ENCODE measurements around the gene ABCC12. TPM values are rescaled to one million over a fixed set of nuclear protein-coding genes. Genes with fewer than 3 reads are reported as not detected.
A peak's percentile ranks its signal among the peaks of the same experiment; 100 is the strongest.

ABCC12 gene
- 0.17 TPM in 2 replicates for total RNA-seq (2013; cell fraction: nucleolus; rRNA removed)
- total RNA-seq (2014; rRNA removed) (not detected in 2 replicates), total RNA-seq (2014; rRNA removed; fragmentation: Illumina TruSeq; extraction: Trizol) (not detected in 2 replicates), total RNA-seq (2021) (not detected in 2 replicates), polyA plus RNA-seq (2011; rRNA removed) (0.03 TPM in 1 of 2 replicates, not detected in the other), polyA plus RNA-seq (2014; fragmentation: Illumina TruSeq; extraction: Trizol) (0.03 TPM in 1 of 2 replicates, not detected in the other), polyA plus RNA-seq (2014; fragmentation: Nextera tagmentation; extraction: Ambion mirVana) (under 1 TPM in 1 of 2 experiments, not detected in 1; 0.02 TPM), polyA plus RNA-seq (2014; rRNA removed) (not detected in 2 replicates), polyA plus RNA-seq (2016; fragmentation: Nextera tagmentation; extraction: Ambion mirVana) (under 1 TPM in 1 of 2 experiments, not detected in 1; 0.03 TPM), polyA minus RNA-seq (2011; rRNA and poly(A)+ RNA removed) (0.07 and 0.36 TPM in 2 replicates), Bru-seq, nascent RNA (percentile 10 among the genes with signal in this experiment), BruChase-seq, experiment 1, labeled RNA remaining after a 6-hour chase (percentile 7 among the genes with signal in this experiment), BruChase-seq, experiment 2, labeled RNA remaining after a 2-hour chase (percentile 10 among the genes with signal in this experiment)
- polyA plus RNA-seq (2011; ENCODE audit: low read depth): not detected
- polyA plus RNA-seq (2011; cell fraction: cytosol; rRNA removed): 0.01 and 0.03 TPM in 2 replicates
- 0.15 and 0.37 TPM in 2 replicates for polyA plus RNA-seq (2011; cell fraction: nucleus; rRNA removed)
- polyA plus RNA-seq (2012): 0.06 TPM in 1 of 2 replicates, not detected in the other
- not detected in 2 replicates for polyA minus RNA-seq (2011; cell fraction: cytosol; rRNA and poly(A)+ RNA removed)
- 0.12 TPM in 1 of 2 replicates, not detected in the other for polyA minus RNA-seq (2011; cell fraction: nucleus; rRNA and poly(A)+ RNA removed)
- long read RNA-seq, experiment 1: 0 reads
- long read RNA-seq, experiment 2: 0 reads

DNA sequence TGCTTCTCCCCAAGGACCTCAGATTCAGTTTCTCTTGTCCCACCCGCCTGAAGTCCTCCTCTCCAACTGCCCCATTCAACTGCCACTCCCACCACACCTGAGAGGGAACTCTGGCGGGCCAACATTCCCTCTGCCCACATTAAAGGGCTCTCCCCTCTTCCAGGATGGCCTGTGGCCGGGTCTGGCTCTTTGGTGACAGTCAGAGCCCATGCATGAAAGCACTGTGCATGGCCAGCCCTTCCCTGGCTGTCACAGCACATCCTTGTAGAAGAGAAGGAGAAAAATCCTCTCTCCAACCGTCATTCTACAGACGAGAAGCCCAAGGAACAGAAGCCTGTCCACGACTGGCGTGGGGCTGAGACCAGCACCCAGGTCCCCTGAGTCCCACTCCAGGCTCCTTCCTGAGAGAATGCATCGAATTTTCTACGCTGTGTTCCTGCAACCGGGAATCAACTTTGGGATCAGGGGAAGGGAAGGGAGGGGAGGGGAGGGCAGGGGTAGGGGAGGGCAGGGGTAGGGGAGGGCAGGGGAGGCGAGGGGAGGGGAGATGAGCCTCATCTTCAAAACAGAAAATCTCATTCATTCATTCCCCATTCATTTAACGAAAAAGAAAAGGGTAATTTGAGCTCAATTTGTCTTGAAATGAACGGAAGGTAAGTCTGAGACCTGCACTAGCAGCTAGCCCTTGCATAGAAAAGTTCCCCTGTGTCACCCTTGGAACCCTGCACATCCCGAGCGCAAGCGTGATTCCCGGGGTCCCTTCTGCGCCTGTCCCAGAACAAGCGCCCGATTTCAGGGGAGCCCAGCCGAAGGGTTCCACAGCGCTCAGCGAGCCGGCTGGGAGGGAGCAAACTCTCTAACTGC lies at the start of gene ABCC12:
Gene ABCC12, minus strand, starts transcription at position 68 of the 864 bp plus-strand sequence. CDS start 9,569 bp downstream, outside the sequence.
- DNase-seq (ENCODE audit: low read depth, low spot score) (no peak), ATAC-seq (no peak), FAIRE-seq (no peak)
- in situ Hi-C loops (cut with MboI): no loop called here
- no TSS peak for BruUV-seq (replicated peaks)
- Histone ChIP-seq H3K36me3 (ENCODE audit: control insufficient read depth in 2 of 2, insufficient read depth in 2 of 2, low read length in 1 of 2) (no peaks in the 10 kb centered on the region), H3K9ac (ENCODE audit: control insufficient read depth, insufficient read depth, low read length) (no peak within 1 kb of the TSS), H3K27ac (ENCODE audit: control insufficient read depth, insufficient read depth) (no peak within 1 kb of the TSS), H3K4me2 (ENCODE audit: control insufficient read depth, insufficient read depth) (no peak within 1 kb of the TSS), H3K79me2 (ENCODE audit: control insufficient read depth, insufficient read depth, low read length) (no peaks in the 10 kb centered on the region), H3K9me3 (replicated peaks; ENCODE audit: control insufficient read depth, insufficient read depth, low read length) (no peaks in the 10 kb centered on the region), H4K20me1 (ENCODE audit: control insufficient read depth, insufficient read depth) (no peaks in the 10 kb centered on the region), H3K27me3 (replicated peaks in 1 of 2; ENCODE audit: control insufficient read depth in 2 of 2, insufficient read depth in 2 of 2, low read length in 1 of 2) (no peaks in the 10 kb centered on the region; a peak in 1 of 4 replicates), H3K4me1 (ENCODE audit: control insufficient read depth, insufficient read depth, low read length) (peaks cover 4% of the 10 kb centered on the region; the same call in 1 of the 2 replicates), H3K4me3 (no peak within 1 kb of the TSS), H2AFZ (ENCODE audit: control insufficient read depth, low read depth, low read length) (no peak within 1 kb of the TSS)
- ChIA-PET RAD21 (ENCODE audit: unreplicated experiment) (interaction anchor here (0.6 to 2.5 kb wide), 7 partner anchors 9 to 1013 kb away, joined by 3 to 20 read pairs (median 3); partner anchors contain the start of gene NETO2), CTCF (interaction anchor here (0.6 to 4.9 kb wide), 17 partner anchors 10 to 1153 kb away, joined by 3 to 26 read pairs (median 4); partner anchors contain the start of gene NETO2), SMC1A (ENCODE audit: uncharacterized antibody, unreplicated experiment) (interaction anchor here (0.6 to 1.5 kb wide), 7 partner anchors 33 to 1118 kb away, joined by 3 to 6 read pairs (median 3); no protein-coding TSS in a partner anchor), POLR2A (no interaction called here)
- 38% methylated on average over 21 of the region's 24 CpGs for WGBS (ENCODE audit: insufficient coverage, insufficient replicate concordance, low lambda C conversion rate, missing lambda C conversion rate)
- TF ChIP-seq SMAD1 (IDR thresholded peaks at IDR 0.05; ENCODE audit: low read depth, partially characterized antibody) (no peak), ASH2L (IDR thresholded peaks at IDR 0.05; ENCODE audit: borderline replicate concordance, low read depth) (no peak), SREBF1 (IDR thresholded peaks at IDR 0.05; ENCODE audit: low read length) (no peak), PAX5 (IDR thresholded peaks at IDR 0.05; ENCODE audit: borderline replicate concordance, low read depth, low read length) (no peak), MXI1 (IDR thresholded peaks at IDR 0.05; ENCODE audit: low read depth, low read length) (no peak), SREBF2 (IDR thresholded peaks at IDR 0.05; ENCODE audit: low read length) (no peak), TCF3 (IDR thresholded peaks at IDR 0.05; ENCODE audit: borderline replicate concordance, insufficient read depth, low read depth, low read length) (no peak)
- intact Hi-C loops (cut with micrococcal nuclease; ENCODE audit: unreplicated experiment): loop anchor here (2.0 to 5.0 kb wide), 6 partner anchors 99 to 1119 kb away; no protein-coding TSS in a partner anchor

Measured in GM12878 (cell line).